Upper lobe of right lung (tissue), 1 donor: ENCODE measurements around the gene PLA2G12B. TPM values are rescaled to one million over a fixed set of nuclear protein-coding genes. Genes with fewer than 3 reads are reported as not detected.
"Not testable (repeated sequence)": the region's sequence is repeated elsewhere in the genome, so short reads cannot be mapped to it uniquely, and the experiment has no call there.

Source experiments
- ATAC-seq: fragments of 200-7000 bp; cut with Tn5 transposase; one replicate; pipeline ENCODE4 v1.9.1; 2020; ENCODE audit warnings: mild to moderate bottlenecking, moderate library complexity
- DNase-seq: peaks from one replicate; pipeline ENCODE4 v3.0.0-alpha.2; 2020
- H3K27ac ChIP-seq: fragments of 200-600 bp; one replicate; pipeline ENCODE4 v1.8.0; 2022
- H3K27me3 ChIP-seq: fragments of 200-600 bp; one replicate; pipeline ENCODE4 v1.8.0; 2022; ENCODE audit warnings: mild to moderate bottlenecking
- H3K36me3 ChIP-seq: fragments of 200-600 bp; one replicate; pipeline ENCODE4 v1.8.0; 2022
- H3K4me1 ChIP-seq: fragments of 200-600 bp; one replicate; pipeline ENCODE4 v1.8.0; 2022
- H3K4me3 ChIP-seq: fragments of 200-600 bp; one replicate; pipeline ENCODE4 v1.8.0; 2022; ENCODE audit warnings: mild to moderate bottlenecking
- H3K9me3 ChIP-seq: fragments of 200-600 bp; one replicate; pipeline ENCODE4 v1.8.0; 2022
- CTCF ChIP-seq: fragments of 200-600 bp; IDR thresholded peaks from one replicate; pipeline ENCODE4 v1.8.0; 2022; ENCODE audit warnings: antibody characterized with exemption
- intact Hi-C: fragments of 100-400 bp; cut with DNase I; formaldehyde crosslinking; loops from one replicate; pipeline ENCODE4 v1.11.0; 2022
- total RNA-seq: library from RNA; stranded (reverse); fragmentation: NEBNext Ultra II Directional; extraction: Animal tissue kit (Norgen Biotek cat#: 25700); gene quantifications from one replicate; pipeline ENCODE4 v1.2.1, GENCODE V29; 2021
- donor health status: DM: no; HTN: yes; CAD: no; lungs with severe emphysema.

PLA2G12B gene
- total RNA-seq, 1 donor from 2014 or later = 1.2 TPM

- ATAC-seq (no peak), DNase-seq (no peak)
- intact Hi-C loops = no loop called here
- Histone ChIP-seq H3K27me3 (no peaks in the 10 kb centered on the region), H3K9me3 (no peaks in the 10 kb centered on the region), H3K4me1 (no peaks in the 10 kb centered on the region), H3K27ac (no peak overlapping the region), H3K4me3 (no peak overlapping the region), H3K36me3 (no peaks in the 10 kb centered on the region)
- TF ChIP-seq CTCF = no peak
Observed at GRCh38 chr10:72906446-72906845, 48.2 kb downstream of the PLA2G12B start.

- ATAC-seq = no peak
- H3K27me3 ChIP-seq = no peaks in the 10 kb centered on the region
Observed at GRCh38 chr10:72904806-72905205, 49.8 kb downstream of the PLA2G12B start.

GRCh38 chr10:72903941-72904446, 50.6 kb downstream of the PLA2G12B start:
- H3K4me1 ChIP-seq, intact Hi-C loops, H3K27ac ChIP-seq, ATAC-seq, DNase-seq, H3K4me3 ChIP-seq, H3K27me3 ChIP-seq, H3K36me3 ChIP-seq, H3K9me3 ChIP-seq: not testable (repeated sequence)

More at GRCh38 chr10:72904806-72905205, 49.8 kb downstream of the PLA2G12B start:
- Histone ChIP-seq H3K27ac (no peak overlapping the region), H3K36me3 (no peaks in the 10 kb centered on the region), H3K4me1 (no peaks in the 10 kb centered on the region), H3K9me3 (no peaks in the 10 kb centered on the region), H3K4me3 (no peak overlapping the region)
- TF ChIP-seq CTCF = no peak
- DNase-seq = no peak
- intact Hi-C loops = no loop called here

GRCh38 chr10:72899545-72899944, 55.1 kb downstream of the PLA2G12B start:
- intact Hi-C loops = no loop called here
- DNase-seq = no peak
- no peak for ATAC-seq
- no peaks in the 10 kb centered on the region for H3K9me3 ChIP-seq
- H3K4me1 ChIP-seq = no peaks in the 10 kb centered on the region
- no peaks in the 10 kb centered on the region for H3K27me3 ChIP-seq
- no peak for TF ChIP-seq CTCF
- H3K4me3 ChIP-seq = no peak overlapping the region
- H3K27ac ChIP-seq = no peak overlapping the region
- no peaks in the 10 kb centered on the region for H3K36me3 ChIP-seq

- DNase-seq (no peak), ATAC-seq (no peak)
- no peaks in the 10 kb centered on the region for H3K27me3 ChIP-seq
- no peaks in the 10 kb centered on the region for H3K9me3 ChIP-seq
- no peak overlapping the region for H3K27ac ChIP-seq
- no peak for TF ChIP-seq CTCF
- no peaks in the 10 kb centered on the region for H3K36me3 ChIP-seq
- no peak overlapping the region for H3K4me3 ChIP-seq
- no peaks in the 10 kb centered on the region for H3K4me1 ChIP-seq
- intact Hi-C loops = no loop called here
Observed at GRCh38 chr10:72898616-72899015, 56.0 kb downstream of the PLA2G12B start.

- Histone ChIP-seq H3K27ac (no peak overlapping the region), H3K36me3 (no peaks in the 10 kb centered on the region), H3K4me1 (no peaks in the 10 kb centered on the region), H3K4me3 (no peak overlapping the region), H3K9me3 (no peaks in the 10 kb centered on the region), H3K27me3 (no peaks in the 10 kb centered on the region)
- no peak for TF ChIP-seq CTCF
- ATAC-seq (no peak), DNase-seq (no peak)
- intact Hi-C loops = no loop called here
Observed at GRCh38 chr10:72895236-72895850, 59.3 kb downstream of the PLA2G12B start.
